T-helper 22 cell (primary cell): Measurements from ENCODE around the gene NOS2.
"Not testable (repeated sequence)": the region's sequence is repeated elsewhere in the genome, so short reads cannot be mapped to it uniquely, and the experiment has no call there.

Experiments
- DNase-seq: peaks from one replicate; pipeline ENCODE4 v3.0.0-alpha.2; 2020; ENCODE audit warnings: low read depth

Gene NOS2

GRCh38 chr17:27754549-27754948 is 45.8 kb downstream of the NOS2 start:
- DNase-seq, result no peak

- DNase-seq, result not testable (repeated sequence)
Measured at GRCh38 chr17:27753726-27754125, 46.6 kb downstream of the NOS2 start.

GRCh38 chr17:27752831-27753619 is 47.3 kb downstream of the NOS2 start:
- not testable (repeated sequence) for DNase-seq

GRCh38 chr17:27751622-27752490 is 48.5 kb downstream of the NOS2 start:
- no peak for DNase-seq

GRCh38 chr17:27751166-27751565 is 49.2 kb downstream of the NOS2 start:
- DNase-seq, result no peak

GRCh38 chr17:27749562-27750150 is 50.7 kb downstream of the NOS2 start:
- not testable (repeated sequence) for DNase-seq

- DNase-seq, result no peak
Measured at GRCh38 chr17:27748360-27748825, 51.9 kb downstream of the NOS2 start.

GRCh38 chr17:27747462-27748359 is 52.6 kb downstream of the NOS2 start:
- no peak for DNase-seq

- no peak for DNase-seq
Measured at GRCh38 chr17:27746881-27747280, 53.4 kb downstream of the NOS2 start.

- DNase-seq, result not testable (repeated sequence)
Measured at GRCh38 chr17:27746320-27746719, 54.0 kb downstream of the NOS2 start.

- not testable (repeated sequence) for DNase-seq
Measured at GRCh38 chr17:27745207-27745830, 55.0 kb downstream of the NOS2 start.

- DNase-seq, result no peak
Measured at GRCh38 chr17:27743281-27743885, 56.9 kb downstream of the NOS2 start.

- DNase-seq, result no peak
Measured at GRCh38 chr17:27741971-27742575, 58.3 kb downstream of the NOS2 start.

- no peak for DNase-seq
Measured at GRCh38 chr17:27741361-27741861, 58.9 kb downstream of the NOS2 start.

- not testable (repeated sequence) for DNase-seq
Measured at GRCh38 chr17:27740541-27740940, 59.8 kb downstream of the NOS2 start.

- DNase-seq, result no peak
Measured at GRCh38 chr17:27733773-27734172, 66.6 kb downstream of the NOS2 start.

- DNase-seq, result not testable (repeated sequence)
Measured at GRCh38 chr17:27732746-27733145, 67.6 kb downstream of the NOS2 start.

- not testable (repeated sequence) for DNase-seq
Measured at GRCh38 chr17:27725982-27726381, 74.3 kb downstream of the NOS2 start.

GRCh38 chr17:27721797-27722196 is 78.5 kb downstream of the NOS2 start:
- DNase-seq, result no peak
